ENCODE measurements around the gene TMEM134. TPM values are rescaled to one million over a fixed set of nuclear protein-coding genes. Genes with fewer than 3 reads are reported as not detected.

TMEM134 gene
- total and polyA plus RNA-seq, 9 of the 15 experiments (the other 6 are each of a cell fraction or from before 2014, with no cell fraction given): 0.63 to 48.4 (median 10.7) TPM

DNA sequence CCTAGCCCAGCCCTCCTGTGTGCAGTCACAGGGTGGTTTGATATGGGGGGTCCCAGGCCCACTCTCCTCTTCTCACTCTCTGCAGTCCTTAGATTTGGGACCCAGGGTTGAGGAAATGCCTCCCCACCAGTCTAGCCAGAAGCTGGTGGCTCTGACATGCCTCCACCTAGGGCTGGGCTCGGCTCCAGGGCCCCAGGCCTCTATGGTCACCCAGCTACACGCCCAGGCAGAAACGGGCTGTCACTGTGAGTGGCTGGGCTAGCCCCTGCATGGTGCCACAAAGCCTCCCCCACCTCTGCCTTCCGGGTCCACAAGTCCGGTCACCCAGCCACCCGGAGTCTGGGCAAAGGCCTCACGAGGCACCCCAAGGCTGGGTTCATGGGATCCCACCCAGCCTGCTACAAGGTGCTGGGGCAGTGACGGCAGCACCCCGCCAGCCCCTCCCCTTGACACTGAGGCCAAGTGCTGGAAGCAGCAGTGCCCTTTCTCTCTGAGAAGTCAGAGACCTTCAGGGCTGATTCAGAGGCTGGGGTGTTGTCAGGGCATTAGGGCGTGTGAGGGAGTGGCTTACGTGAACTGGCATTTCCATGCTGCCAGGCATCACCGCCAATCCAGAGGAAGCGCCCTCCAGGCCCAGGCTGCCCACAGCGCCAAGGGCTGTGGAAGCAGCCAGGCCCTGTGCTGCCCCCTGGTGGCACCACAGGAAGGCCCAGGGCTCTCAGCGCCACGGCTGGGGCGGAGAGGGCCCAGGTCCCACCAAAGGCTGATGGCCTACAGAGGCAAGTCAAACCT, 36.8 kb upstream of the TMEM134 start (continued):
- TF ChIP-seq, protein P1, sequence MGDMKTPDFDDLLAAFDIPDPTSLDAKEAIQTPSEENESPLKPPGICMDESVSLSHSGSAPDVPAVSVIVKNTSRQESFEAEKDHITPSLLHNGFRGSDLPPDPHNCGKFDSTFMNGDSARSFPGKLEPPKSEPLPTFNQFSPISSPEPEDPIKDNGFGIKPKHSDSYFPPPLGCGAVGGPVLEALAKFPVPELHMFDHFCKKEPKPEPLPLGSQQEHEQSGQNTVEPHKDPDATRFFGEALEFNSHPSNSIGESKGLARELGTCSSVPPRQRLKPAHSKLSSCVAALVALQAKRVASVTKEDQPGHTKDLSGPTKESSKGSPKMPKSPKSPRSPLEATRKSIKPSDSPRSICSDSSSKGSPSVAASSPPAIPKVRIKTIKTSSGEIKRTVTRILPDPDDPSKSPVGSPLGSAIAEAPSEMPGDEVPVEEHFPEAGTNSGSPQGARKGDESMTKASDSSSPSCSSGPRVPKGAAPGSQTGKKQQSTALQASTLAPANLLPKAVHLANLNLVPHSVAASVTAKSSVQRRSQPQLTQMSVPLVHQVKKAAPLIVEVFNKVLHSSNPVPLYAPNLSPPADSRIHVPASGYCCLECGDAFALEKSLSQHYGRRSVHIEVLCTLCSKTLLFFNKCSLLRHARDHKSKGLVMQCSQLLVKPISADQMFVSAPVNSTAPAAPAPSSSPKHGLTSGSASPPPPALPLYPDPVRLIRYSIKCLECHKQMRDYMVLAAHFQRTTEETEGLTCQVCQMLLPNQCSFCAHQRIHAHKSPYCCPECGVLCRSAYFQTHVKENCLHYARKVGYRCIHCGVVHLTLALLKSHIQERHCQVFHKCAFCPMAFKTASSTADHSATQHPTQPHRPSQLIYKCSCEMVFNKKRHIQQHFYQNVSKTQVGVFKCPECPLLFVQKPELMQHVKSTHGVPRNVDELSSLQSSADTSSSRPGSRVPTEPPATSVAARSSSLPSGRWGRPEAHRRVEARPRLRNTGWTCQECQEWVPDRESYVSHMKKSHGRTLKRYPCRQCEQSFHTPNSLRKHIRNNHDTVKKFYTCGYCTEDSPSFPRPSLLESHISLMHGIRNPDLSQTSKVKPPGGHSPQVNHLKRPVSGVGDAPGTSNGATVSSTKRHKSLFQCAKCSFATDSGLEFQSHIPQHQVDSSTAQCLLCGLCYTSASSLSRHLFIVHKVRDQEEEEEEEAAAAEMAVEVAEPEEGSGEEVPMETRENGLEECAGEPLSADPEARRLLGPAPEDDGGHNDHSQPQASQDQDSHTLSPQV (IDR thresholded peaks at IDR 0.05): peak; percentile 91
- TF ChIP-seq RB1 (IDR thresholded peaks at IDR 0.05; ENCODE audit: low read depth) (peak; percentile 90), TOE1 (IDR thresholded peaks at IDR 0.05; ENCODE audit: borderline replicate concordance) (0 out of 2 replicates have a peak, but pooled peaks have one; percentile 57), TOE1 (CRISPR knock-in tag; IDR thresholded peaks at IDR 0.05; ENCODE audit: borderline replicate concordance, low read depth) (no peak), ZBTB17 (CRISPR knock-in tag; IDR thresholded peaks at IDR 0.05) (peak; percentile 92), XRCC5 (IDR thresholded peaks at IDR 0.05; ENCODE audit: low read depth, low read length) (peak; percentile 91; the same call in 1 of the 2 replicates), DPF2 (IDR thresholded peaks at IDR 0.05) (0 out of 2 replicates have a peak, but pooled peaks have one; percentile 9)
- TF ChIP-seq, protein P2, sequence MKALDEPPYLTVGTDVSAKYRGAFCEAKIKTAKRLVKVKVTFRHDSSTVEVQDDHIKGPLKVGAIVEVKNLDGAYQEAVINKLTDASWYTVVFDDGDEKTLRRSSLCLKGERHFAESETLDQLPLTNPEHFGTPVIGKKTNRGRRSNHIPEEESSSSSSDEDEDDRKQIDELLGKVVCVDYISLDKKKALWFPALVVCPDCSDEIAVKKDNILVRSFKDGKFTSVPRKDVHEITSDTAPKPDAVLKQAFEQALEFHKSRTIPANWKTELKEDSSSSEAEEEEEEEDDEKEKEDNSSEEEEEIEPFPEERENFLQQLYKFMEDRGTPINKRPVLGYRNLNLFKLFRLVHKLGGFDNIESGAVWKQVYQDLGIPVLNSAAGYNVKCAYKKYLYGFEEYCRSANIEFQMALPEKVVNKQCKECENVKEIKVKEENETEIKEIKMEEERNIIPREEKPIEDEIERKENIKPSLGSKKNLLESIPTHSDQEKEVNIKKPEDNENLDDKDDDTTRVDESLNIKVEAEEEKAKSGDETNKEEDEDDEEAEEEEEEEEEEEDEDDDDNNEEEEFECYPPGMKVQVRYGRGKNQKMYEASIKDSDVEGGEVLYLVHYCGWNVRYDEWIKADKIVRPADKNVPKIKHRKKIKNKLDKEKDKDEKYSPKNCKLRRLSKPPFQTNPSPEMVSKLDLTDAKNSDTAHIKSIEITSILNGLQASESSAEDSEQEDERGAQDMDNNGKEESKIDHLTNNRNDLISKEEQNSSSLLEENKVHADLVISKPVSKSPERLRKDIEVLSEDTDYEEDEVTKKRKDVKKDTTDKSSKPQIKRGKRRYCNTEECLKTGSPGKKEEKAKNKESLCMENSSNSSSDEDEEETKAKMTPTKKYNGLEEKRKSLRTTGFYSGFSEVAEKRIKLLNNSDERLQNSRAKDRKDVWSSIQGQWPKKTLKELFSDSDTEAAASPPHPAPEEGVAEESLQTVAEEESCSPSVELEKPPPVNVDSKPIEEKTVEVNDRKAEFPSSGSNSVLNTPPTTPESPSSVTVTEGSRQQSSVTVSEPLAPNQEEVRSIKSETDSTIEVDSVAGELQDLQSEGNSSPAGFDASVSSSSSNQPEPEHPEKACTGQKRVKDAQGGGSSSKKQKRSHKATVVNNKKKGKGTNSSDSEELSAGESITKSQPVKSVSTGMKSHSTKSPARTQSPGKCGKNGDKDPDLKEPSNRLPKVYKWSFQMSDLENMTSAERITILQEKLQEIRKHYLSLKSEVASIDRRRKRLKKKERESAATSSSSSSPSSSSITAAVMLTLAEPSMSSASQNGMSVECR (CRISPR knock-in tag; IDR thresholded peaks at IDR 0.05): peak; percentile 13; the same call in 1 of the 2 replicates
- TF ChIP-seq, protein P3, sequence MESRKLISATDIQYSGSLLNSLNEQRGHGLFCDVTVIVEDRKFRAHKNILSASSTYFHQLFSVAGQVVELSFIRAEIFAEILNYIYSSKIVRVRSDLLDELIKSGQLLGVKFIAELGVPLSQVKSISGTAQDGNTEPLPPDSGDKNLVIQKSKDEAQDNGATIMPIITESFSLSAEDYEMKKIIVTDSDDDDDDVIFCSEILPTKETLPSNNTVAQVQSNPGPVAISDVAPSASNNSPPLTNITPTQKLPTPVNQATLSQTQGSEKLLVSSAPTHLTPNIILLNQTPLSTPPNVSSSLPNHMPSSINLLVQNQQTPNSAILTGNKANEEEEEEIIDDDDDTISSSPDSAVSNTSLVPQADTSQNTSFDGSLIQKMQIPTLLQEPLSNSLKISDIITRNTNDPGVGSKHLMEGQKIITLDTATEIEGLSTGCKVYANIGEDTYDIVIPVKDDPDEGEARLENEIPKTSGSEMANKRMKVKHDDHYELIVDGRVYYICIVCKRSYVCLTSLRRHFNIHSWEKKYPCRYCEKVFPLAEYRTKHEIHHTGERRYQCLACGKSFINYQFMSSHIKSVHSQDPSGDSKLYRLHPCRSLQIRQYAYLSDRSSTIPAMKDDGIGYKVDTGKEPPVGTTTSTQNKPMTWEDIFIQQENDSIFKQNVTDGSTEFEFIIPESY (CRISPR knock-in tag; IDR thresholded peaks at IDR 0.05): peak; percentile 97
- TF ChIP-seq, protein P4, sequence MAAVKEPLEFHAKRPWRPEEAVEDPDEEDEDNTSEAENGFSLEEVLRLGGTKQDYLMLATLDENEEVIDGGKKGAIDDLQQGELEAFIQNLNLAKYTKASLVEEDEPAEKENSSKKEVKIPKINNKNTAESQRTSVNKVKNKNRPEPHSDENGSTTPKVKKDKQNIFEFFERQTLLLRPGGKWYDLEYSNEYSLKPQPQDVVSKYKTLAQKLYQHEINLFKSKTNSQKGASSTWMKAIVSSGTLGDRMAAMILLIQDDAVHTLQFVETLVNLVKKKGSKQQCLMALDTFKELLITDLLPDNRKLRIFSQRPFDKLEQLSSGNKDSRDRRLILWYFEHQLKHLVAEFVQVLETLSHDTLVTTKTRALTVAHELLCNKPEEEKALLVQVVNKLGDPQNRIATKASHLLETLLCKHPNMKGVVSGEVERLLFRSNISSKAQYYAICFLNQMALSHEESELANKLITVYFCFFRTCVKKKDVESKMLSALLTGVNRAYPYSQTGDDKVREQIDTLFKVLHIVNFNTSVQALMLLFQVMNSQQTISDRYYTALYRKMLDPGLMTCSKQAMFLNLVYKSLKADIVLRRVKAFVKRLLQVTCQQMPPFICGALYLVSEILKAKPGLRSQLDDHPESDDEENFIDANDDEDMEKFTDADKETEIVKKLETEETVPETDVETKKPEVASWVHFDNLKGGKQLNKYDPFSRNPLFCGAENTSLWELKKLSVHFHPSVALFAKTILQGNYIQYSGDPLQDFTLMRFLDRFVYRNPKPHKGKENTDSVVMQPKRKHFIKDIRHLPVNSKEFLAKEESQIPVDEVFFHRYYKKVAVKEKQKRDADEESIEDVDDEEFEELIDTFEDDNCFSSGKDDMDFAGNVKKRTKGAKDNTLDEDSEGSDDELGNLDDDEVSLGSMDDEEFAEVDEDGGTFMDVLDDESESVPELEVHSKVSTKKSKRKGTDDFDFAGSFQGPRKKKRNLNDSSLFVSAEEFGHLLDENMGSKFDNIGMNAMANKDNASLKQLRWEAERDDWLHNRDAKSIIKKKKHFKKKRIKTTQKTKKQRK (IDR thresholded peaks at IDR 0.05; ENCODE audit: borderline replicate concordance, low read depth, low read length): no peak

Measured in K562 (cell line).